GM18520 (cell line): ENCODE measurements around the gene CPNE2.
"Not testable (repeated sequence)": the region's sequence is repeated elsewhere in the genome, so short reads cannot be mapped to it uniquely, and the experiment has no call there.

Source experiments
- ATAC-seq: cut with Tn5 transposase; IDR thresholded peaks from one replicate; pipeline ENCODE4 v1.9.1; 2021; ENCODE audit not compliant: unreplicated experiment

CPNE2 gene

GRCh38 chr16:57091975-57092785, at the start of gene CPNE2:
TSS of gene CPNE2 (plus strand) at chr16:57092583. CDS start at chr16:57110743, 18,160 bp downstream.
- no peak for ATAC-seq

DNA sequence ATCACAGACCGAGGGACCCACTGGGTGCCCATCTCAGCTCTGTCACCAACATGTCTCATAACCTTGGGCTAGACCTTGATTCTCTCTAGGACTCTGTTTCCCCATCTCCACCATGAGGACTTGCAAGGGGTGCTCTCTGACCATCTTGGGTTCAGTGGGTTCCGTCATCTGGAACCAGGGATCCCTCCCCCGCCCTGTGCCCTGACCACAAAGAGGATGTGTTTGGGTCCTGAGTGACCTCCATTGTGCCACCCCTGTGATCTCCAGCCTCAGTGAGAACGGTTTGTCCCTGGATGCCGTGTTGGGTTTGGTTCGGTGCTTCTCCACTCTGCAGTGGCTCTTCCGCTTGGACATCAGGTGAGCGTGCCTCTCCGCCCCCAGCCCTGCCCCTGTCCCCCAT, 49.1 kb upstream of the CPNE2 start:
- ATAC-seq, result no peak

DNA sequence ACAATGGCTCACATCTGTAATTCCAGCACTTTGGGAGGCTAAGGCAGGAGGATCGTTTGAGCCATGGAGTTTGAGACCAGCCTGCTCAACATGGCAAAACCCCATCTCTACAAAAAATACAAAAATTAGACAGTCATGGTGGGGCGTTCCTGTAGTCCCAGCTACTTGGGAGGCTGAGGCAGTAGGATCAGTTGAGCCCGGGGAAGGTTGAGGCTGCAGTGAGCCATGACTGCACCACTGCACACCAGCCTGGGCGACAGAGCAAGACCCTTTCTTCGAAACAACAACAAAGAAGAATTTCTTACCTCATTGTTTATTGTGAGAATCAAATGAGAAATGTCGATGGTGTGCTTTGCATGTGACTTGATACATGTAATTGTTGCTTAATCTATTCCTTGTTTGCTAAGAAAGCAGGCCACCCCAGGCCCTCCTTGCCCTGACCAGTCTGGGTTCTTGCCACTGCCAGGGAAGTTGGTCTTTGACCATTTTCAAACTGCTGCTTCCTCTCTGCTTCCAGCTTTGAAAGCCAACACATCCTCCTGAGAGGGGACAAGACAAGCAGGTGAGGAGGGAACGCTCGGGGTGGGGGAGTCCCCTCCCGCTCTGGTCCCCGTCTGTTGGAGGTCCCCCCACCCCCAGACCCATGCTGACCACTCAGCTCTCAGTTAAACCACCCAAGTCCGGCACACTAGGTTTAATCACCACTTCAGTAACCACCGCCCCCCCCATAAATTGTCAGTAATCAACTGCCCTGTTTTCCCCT, 47.3 kb upstream of the CPNE2 start:
- ATAC-seq, result no peak

GRCh38 chr16:57045694-57046381, 46.5 kb upstream of the CPNE2 start:
- no peak for ATAC-seq

- no peak for ATAC-seq
These were observed 44.3 kb upstream of the CPNE2 start for GRCh38 chr16:57048095-57048494.

DNA sequence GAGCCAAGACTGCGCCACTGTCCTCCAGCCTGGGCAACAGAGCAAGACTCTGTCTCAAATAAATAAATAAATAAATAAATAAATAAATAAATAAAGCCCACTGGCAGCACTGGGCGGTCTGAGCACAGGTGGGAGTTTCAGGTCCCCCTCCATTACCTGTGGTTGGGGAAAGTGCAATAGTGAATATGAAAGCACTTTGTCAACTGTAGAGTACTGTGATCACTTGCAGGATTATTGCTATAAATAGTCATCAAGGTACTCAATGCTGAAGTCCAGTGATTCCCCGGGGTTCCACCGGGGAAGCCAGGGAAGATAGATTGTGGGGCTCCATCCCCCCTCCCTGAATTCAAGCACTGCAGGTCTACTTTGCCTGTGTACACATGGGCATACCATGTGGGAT, 42.7 kb upstream of the CPNE2 start:
- ATAC-seq, result no peak

DNA sequence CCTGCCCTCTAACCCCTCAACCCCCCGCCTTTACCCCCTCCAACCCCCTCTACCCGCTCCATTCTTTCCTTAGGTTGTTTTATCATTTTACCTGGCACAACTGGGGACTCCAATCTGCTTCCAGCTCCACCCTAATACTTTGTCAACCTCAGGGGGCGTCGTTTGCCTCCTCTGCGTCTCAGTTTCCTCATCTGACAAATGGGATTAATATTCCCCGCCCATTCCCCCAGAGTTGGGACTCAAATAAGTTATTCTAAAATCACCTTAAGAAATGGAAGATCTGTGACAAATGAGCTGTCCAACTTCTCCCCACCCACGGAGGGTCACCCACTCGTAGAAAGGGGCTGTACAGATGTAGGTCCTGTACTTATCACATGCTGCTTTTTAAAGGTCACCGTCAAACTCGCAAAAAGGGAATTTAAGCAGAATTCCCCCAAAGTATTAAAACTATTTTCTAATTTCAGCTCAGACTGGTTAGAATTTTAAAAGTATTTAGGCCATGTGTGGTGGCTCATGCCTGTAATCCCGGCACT, 40.6 kb upstream of the CPNE2 start:
- ATAC-seq, result no peak

- ATAC-seq, result no peak
These were observed 39.2 kb upstream of the CPNE2 start for GRCh38 chr16:57053206-57053605.

DNA sequence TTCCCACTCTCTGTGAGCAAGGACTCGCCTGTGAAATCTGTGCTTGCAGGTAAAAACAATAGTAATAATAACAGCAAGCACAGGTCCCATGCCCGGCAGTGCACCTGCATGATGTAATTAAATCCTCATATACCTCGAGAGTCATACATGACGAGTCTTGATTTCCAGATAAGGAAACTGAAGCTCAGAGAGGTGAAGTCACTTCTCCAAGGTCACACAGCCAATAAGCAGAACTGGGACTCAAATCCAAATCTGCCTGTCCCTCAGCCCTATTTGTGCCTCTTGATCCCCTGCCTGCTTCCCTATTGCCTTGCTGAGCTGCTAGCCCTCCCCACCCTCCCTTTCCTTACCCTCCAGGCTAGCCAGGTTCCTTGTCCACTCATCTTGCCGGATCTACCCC, 38.0 kb upstream of the CPNE2 start:
- no peak for ATAC-seq

- ATAC-seq, result no peak
These were observed 37.6 kb upstream of the CPNE2 start for GRCh38 chr16:57054771-57055170.

DNA sequence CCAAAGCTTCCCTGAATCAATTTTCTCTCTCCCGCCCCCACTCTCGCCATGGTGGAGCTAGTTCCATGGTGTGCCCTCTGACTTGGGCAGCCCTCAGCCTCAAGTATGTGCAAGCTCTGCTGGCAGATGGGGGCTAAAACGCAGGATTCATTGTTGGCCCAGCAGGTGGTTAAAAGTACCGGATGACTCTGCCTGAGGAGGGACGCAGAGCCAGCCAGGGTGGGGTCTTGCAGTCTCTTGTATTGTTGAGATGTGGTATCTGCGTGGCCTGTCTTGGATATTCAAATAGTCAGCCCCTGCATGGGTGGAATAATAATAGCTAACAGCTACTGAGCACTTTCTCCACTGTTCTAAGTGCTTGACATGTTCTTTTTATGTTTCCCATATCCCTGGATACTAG, 36.7 kb upstream of the CPNE2 start:
- no peak for ATAC-seq

DNA sequence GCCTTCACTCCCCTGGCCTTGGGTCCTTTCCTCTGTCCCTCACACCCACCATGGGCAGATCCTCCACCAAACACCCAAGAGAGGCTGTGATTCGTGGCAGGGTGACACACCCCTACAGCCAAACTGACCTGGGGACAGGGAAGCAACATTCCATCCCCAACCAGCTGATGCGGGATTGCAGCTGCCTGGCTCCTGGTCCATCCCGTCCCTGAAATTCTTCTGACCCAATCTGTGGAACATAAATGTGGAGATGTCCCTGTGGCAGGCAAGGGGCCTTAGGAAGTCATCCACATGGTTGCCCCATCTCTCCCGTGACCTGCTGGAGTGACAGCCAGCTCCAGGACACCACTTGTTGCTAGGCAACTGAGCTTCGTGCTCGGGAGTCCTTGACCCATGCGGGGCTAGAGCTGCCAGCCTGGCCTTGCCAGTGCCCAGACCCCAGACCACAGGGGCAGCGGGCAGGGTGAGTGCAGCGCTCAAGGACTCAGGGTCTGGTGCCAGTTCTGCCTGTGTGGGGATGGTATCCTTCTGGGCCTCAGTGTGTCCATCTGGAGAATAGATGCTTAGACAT, 34.0 kb upstream of the CPNE2 start:
- no peak for ATAC-seq

DNA sequence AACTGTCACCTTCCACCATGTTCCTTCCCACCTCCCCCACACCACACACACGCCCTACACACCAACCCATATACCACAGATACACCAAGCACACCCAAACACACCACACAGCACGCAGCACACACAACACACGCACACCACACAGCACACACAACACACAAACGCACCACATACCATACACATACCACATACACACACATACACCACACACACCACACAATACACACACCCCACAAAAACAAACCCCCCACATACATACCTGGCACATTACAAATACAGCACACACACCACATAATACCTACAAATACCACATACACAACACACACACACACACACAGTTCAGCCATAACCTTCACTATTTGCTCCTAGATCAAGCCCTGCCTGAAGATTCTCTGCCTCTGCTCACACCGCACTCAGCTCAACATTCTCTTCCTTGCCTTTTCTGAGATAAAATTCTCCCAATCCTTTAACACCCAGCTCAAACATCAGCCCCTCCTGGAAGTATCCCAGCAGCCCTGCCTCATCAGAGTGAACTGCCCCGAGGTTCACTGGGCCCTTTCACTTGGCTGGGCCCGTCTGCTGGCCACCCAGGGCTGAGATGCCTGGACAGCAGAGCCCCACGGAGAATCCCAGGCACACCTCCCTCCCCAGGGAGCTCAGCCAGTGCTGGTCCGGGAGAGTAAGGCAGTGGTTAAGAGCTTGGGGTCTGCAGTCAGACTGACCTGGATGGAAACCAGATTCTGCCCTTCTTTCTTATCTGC, 31.9 kb upstream of the CPNE2 start:
- ATAC-seq, result no peak

- no peak for ATAC-seq
These were observed 31.1 kb upstream of the CPNE2 start for GRCh38 chr16:57061084-57061905.

DNA sequence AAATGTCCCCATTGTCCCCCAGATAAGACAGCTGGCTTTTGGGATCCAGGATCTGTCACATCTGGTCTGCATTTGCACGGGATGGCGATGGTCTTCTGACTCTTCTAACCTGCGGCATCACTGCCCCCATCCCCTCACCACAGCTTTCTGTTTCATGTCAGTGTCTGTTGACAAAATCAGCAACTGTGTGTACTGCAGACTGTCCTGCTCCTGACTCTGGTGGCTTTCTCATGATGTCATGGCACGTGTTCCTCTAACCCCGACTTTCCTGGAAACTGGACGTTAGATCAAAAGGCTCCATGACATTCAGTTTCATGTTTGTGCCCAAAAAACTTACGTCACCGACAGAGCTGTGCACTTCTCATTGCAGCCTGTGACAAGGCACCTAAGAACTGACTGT, 30.1 kb upstream of the CPNE2 start:
- no peak for ATAC-seq

- not testable (repeated sequence) for ATAC-seq
These were observed 29.2 kb upstream of the CPNE2 start for GRCh38 chr16:57063189-57063588.

DNA sequence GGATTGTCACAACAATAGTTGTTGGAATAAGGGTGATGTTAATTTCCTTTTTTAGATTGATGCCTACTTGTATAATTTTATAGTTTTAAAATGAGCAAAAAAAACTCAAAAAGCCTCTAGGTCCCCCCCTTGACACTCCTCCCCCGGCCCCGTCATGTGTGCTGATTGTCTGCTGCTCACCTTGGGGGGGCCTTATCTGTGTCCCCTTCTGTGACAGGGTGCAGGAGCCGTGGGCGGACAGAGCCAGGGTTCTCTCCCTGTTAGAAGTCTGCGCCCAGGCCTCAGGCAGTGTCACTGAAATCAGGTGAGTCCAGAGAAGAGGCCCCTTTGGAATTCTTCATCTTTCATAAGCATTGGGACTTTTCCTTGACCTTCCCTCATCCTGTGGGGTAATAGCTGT, 27.4 kb upstream of the CPNE2 start:
- no peak for ATAC-seq

GRCh38 chr16:57066625-57067024, 25.8 kb upstream of the CPNE2 start:
- no peak for ATAC-seq

DNA sequence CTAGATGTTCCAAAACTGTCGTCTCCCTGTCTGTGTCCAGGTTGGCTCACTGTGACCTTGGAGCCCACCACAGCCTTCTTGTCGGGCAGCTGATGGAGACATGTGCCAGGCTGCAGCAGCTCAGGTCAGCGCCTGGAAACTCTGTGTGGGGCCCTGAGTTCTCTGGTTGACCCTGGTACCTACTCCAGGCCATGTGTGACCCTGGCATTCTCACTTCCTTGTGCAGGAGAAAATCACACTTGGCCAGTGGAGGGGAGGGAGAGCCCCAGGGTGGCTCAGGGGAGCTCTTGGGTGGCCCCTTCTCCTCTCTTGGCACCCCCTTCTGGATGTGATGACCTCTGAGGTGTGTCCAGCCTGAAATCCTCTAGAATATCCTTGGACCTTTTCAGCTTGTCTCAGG, 25.0 kb upstream of the CPNE2 start:
- ATAC-seq, result no peak

DNA sequence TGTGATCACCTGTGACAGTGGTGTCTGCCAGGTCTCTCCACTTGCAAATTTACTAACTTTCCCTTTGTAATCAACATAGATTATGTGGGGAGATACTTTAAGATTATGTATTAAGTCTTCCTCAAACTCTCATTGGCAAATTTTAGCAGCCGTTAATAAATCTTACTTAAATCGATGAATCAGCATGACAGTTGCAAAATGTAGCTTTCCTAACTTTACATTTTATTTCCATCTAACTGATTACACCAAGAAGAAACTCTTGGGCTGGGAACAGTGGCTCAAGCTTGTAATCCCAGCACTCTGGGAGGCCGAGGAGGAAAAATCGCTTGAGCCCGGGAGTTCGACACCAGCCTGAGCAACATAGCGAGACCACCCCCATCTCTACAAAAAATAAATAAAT, 23.3 kb upstream of the CPNE2 start:
- ATAC-seq, result no peak
